KMS-11 (cell line): Measurements from ENCODE around the gene IQSEC1.

Experiments
- H2AFZ ChIP-seq: fragments of 200-600 bp; sonication (generic); 2 replicates; pipeline ENCODE4 v1.6.1; 2016; ENCODE audit warnings: antibody characterized with exemption, mixed run types, low read depth
- H3K27ac ChIP-seq: fragments of 200-600 bp; sonication (generic); 2 replicates; pipeline ENCODE4 v1.6.1; 2016; ENCODE audit warnings: mild to moderate bottlenecking, mixed run types
- H3K27me3 ChIP-seq: fragments of 200-600 bp; sonication (generic); 2 replicates; pipeline ENCODE4 v1.6.1; 2017; ENCODE audit warnings: mild to moderate bottlenecking, low read depth, mixed run types, moderate library complexity; ENCODE audit not compliant: insufficient read depth
- H3K36me3 ChIP-seq: fragments of 200-600 bp; sonication (generic); 2 replicates; pipeline ENCODE4 v1.6.1; 2017; ENCODE audit warnings: mild to moderate bottlenecking, mixed run types; ENCODE audit not compliant: insufficient read depth
- H3K4me1 ChIP-seq: fragments of 200-600 bp; sonication (generic); 2 replicates; pipeline ENCODE4 v1.6.1; 2016; ENCODE audit warnings: mild to moderate bottlenecking, low read depth, mixed run types; ENCODE audit not compliant: poor library complexity, severe bottlenecking
- H3K4me2 ChIP-seq: fragments of 200-600 bp; sonication (generic); 2 replicates; pipeline ENCODE4 v1.7.0; 2016; ENCODE audit warnings: mild to moderate bottlenecking, mixed run types
- H3K4me3 ChIP-seq: fragments of 200-600 bp; sonication (generic); IDR thresholded peaks from 2 replicates; pipeline ENCODE4 v1.6.1; 2017; ENCODE audit warnings: low read depth, low read length, mixed read lengths; ENCODE audit not compliant: insufficient read depth
- H3K79me2 ChIP-seq: fragments of 200-600 bp; sonication (generic); 2 replicates; pipeline ENCODE4 v1.6.1; 2016; ENCODE audit warnings: low read depth, mixed run types; ENCODE audit not compliant: insufficient read depth
- H3K9ac ChIP-seq: fragments of 200-600 bp; sonication (generic); 2 replicates; pipeline ENCODE4 v1.6.1; 2016; ENCODE audit warnings: mild to moderate bottlenecking, mixed run types
- H4K20me1 ChIP-seq: fragments of 200-600 bp; sonication (generic); 2 replicates; pipeline ENCODE4 v1.6.1; 2016; ENCODE audit warnings: mild to moderate bottlenecking, mixed run types; ENCODE audit not compliant: insufficient read depth
- CTCF ChIP-seq: fragments of 200-600 bp; sonication (generic); conservative IDR thresholded peaks from 2 replicates; pipeline ENCODE4 v1.6.1; 2017; ENCODE audit warnings: low read depth, mild to moderate bottlenecking, antibody characterized with exemption, low read length, moderate library complexity, mixed read lengths

Gene IQSEC1

GRCh38 chr3:12925648-12926047 lies 147.6 kb downstream of the IQSEC1 start:
- no peaks in the 10 kb centered on the region for H4K20me1 ChIP-seq
- H3K27me3 ChIP-seq = no peaks in the 10 kb centered on the region
- H2AFZ ChIP-seq = no peak overlapping the region
- H3K4me3 ChIP-seq = no peak overlapping the region
- no peak overlapping the region for H3K4me2 ChIP-seq
- H3K4me1 ChIP-seq = no peaks in the 10 kb centered on the region
- no peaks in the 10 kb centered on the region for H3K79me2 ChIP-seq
- no peak for TF ChIP-seq CTCF
- H3K9ac ChIP-seq = no peak overlapping the region
- no peak overlapping the region for H3K27ac ChIP-seq
- no peaks in the 10 kb centered on the region for H3K36me3 ChIP-seq

GRCh38 chr3:12924437-12924836 lies 148.8 kb downstream of the IQSEC1 start:
- no peak overlapping the region for H3K4me3 ChIP-seq
- no peaks in the 10 kb centered on the region for H3K4me1 ChIP-seq
- H3K4me2 ChIP-seq = no peak overlapping the region
- no peak overlapping the region for H2AFZ ChIP-seq
- no peak overlapping the region for H3K27ac ChIP-seq
- no peaks in the 10 kb centered on the region for H3K36me3 ChIP-seq
- no peaks in the 10 kb centered on the region for H3K79me2 ChIP-seq
- no peaks in the 10 kb centered on the region for H4K20me1 ChIP-seq
- TF ChIP-seq CTCF = no peak
- H3K9ac ChIP-seq = no peak overlapping the region
- no peaks in the 10 kb centered on the region for H3K27me3 ChIP-seq

GRCh38 chr3:12922881-12923431 lies 150.3 kb downstream of the IQSEC1 start:
- H3K27ac ChIP-seq = no peak overlapping the region
- no peaks in the 10 kb centered on the region for H3K27me3 ChIP-seq
- no peaks in the 10 kb centered on the region for H3K79me2 ChIP-seq
- H3K36me3 ChIP-seq = no peaks in the 10 kb centered on the region
- no peak overlapping the region for H3K4me3 ChIP-seq
- no peaks in the 10 kb centered on the region for H3K4me1 ChIP-seq
- no peak overlapping the region for H2AFZ ChIP-seq
- no peak overlapping the region for H3K4me2 ChIP-seq
- no peak overlapping the region for H3K9ac ChIP-seq
- no peak for TF ChIP-seq CTCF
- no peaks in the 10 kb centered on the region for H4K20me1 ChIP-seq

GRCh38 chr3:12922306-12922705 lies 150.9 kb downstream of the IQSEC1 start:
- no peaks in the 10 kb centered on the region for H3K4me1 ChIP-seq
- H2AFZ ChIP-seq = no peak overlapping the region
- no peak overlapping the region for H3K9ac ChIP-seq
- H3K4me2 ChIP-seq = no peak overlapping the region
- no peaks in the 10 kb centered on the region for H3K36me3 ChIP-seq
- TF ChIP-seq CTCF = no peak
- no peaks in the 10 kb centered on the region for H3K27me3 ChIP-seq
- H4K20me1 ChIP-seq = no peaks in the 10 kb centered on the region
- no peak overlapping the region for H3K4me3 ChIP-seq
- H3K79me2 ChIP-seq = no peaks in the 10 kb centered on the region
- H3K27ac ChIP-seq = no peak overlapping the region
